GM12892 (cell line): ENCODE results near the gene ZDHHC1. TPM values are rescaled to one million over a fixed set of nuclear protein-coding genes. Genes with fewer than 3 reads are reported as not detected.

Experiments
- DNase-seq: peaks from one replicate; pipeline ENCODE4 v3.0.0; 2011; ENCODE audit not compliant: insufficient read length
- FAIRE-seq: peaks from 2 replicates; lab custom pipeline; 2011; peaks lifted over from hg19 to GRCh38; lab: Jason Lieb, UNC
- POLR2A ChIP-seq: IDR thresholded peaks from 2 replicates; pipeline ENCODE4 v1.6.1; 2011; ENCODE audit warnings: low read depth, low read length, control low read depth
- POLR2AphosphoS5 ChIP-seq: IDR thresholded peaks from 2 replicates; pipeline ENCODE4 v1.6.1; 2011; ENCODE audit warnings: low read depth, low read length, control low read depth
- TAF1 ChIP-seq: IDR thresholded peaks from 2 replicates; pipeline ENCODE4 v1.6.1; 2011; ENCODE audit warnings: low read depth, mild to moderate bottlenecking, control low read depth, low read length, borderline replicate concordance
- polyA plus RNA-seq: library from polyadenylated mRNA; unstranded; fragments of >200 nt; gene quantifications from one replicate; pipeline ENCODE4 v1.2.1, GENCODE V29; 2012; ENCODE audit warnings: missing spikeins, inconsistent platforms; ENCODE audit not compliant: missing spikeins

The ZDHHC1 gene
- 0.40 TPM for polyA plus RNA-seq

- no peak for TF ChIP-seq TAF1
- TF ChIP-seq POLR2AphosphoS5 = no peak
- no peak for TF ChIP-seq POLR2A
- FAIRE-seq (peak; percentile 56), DNase-seq (peak; percentile 83)
Measured at GRCh38 chr16:67415872-67416793, at the start of gene ZDHHC1. ZDHHC1 (minus strand) TSS chr16:67416477; CDS start chr16:67407775, 8,702 bp downstream.

- no peak for FAIRE-seq
- no peak for TF ChIP-seq TAF1
- TF ChIP-seq POLR2AphosphoS5 = no peak
- TF ChIP-seq POLR2A = no peak
- no peak for DNase-seq
Measured at GRCh38 chr16:67464565-67464964, 48.3 kb upstream of the ZDHHC1 start.

- no peak for TF ChIP-seq POLR2AphosphoS5
- TF ChIP-seq TAF1 = no peak
- TF ChIP-seq POLR2A = no peak
- FAIRE-seq = no peak
- DNase-seq = no peak
Measured at GRCh38 chr16:67463691-67464090, 47.4 kb upstream of the ZDHHC1 start.

GRCh38 chr16:67463059-67463458 is 46.8 kb upstream of the ZDHHC1 start:
- DNase-seq (no peak), FAIRE-seq (no peak)
- TF ChIP-seq POLR2A (no peak), TAF1 (no peak), POLR2AphosphoS5 (no peak)

- DNase-seq (no peak), FAIRE-seq (no peak)
- TF ChIP-seq POLR2A (no peak), TAF1 (no peak), POLR2AphosphoS5 (no peak)
Measured at GRCh38 chr16:67462279-67462655, 46.0 kb upstream of the ZDHHC1 start.

GRCh38 chr16:67461600-67462278 is 45.5 kb upstream of the ZDHHC1 start:
- FAIRE-seq = no peak
- DNase-seq = no peak
- no peak for TF ChIP-seq POLR2A
- TF ChIP-seq TAF1 = no peak
- no peak for TF ChIP-seq POLR2AphosphoS5

GRCh38 chr16:67460961-67461360 is 44.7 kb upstream of the ZDHHC1 start:
- FAIRE-seq (no peak), DNase-seq (no peak)
- no peak for TF ChIP-seq POLR2A
- TF ChIP-seq TAF1 = no peak
- TF ChIP-seq POLR2AphosphoS5 = no peak

GRCh38 chr16:67460168-67460567 is 43.9 kb upstream of the ZDHHC1 start:
- TF ChIP-seq POLR2A = no peak
- TF ChIP-seq POLR2AphosphoS5 = no peak
- TF ChIP-seq TAF1 = no peak
- DNase-seq (no peak), FAIRE-seq (no peak)

- no peak for DNase-seq
- no peak for FAIRE-seq
- TF ChIP-seq TAF1 (no peak), POLR2A (no peak), POLR2AphosphoS5 (no peak)
Measured at GRCh38 chr16:67459861-67460150, 43.5 kb upstream of the ZDHHC1 start.

GRCh38 chr16:67459066-67459860 is 43.0 kb upstream of the ZDHHC1 start:
- no peak for FAIRE-seq
- DNase-seq = no peak
- TF ChIP-seq TAF1 (no peak), POLR2AphosphoS5 (no peak), POLR2A (no peak)

GRCh38 chr16:67458121-67458641 is 41.9 kb upstream of the ZDHHC1 start:
- DNase-seq (no peak), FAIRE-seq (no peak)
- TF ChIP-seq TAF1 = no peak
- no peak for TF ChIP-seq POLR2AphosphoS5
- no peak for TF ChIP-seq POLR2A

GRCh38 chr16:67457611-67458010 is 41.3 kb upstream of the ZDHHC1 start:
- FAIRE-seq = no peak
- TF ChIP-seq POLR2A (no peak), POLR2AphosphoS5 (no peak), TAF1 (no peak)
- no peak for DNase-seq
